HuH-7 (cell line): ENCODE results near the gene LYPD4.
"Not testable (repeated sequence)": the region's sequence is repeated elsewhere in the genome, so short reads cannot be mapped to it uniquely, and the experiment has no call there.

Experiments
- DNase-seq: peaks from one replicate; pipeline ENCODE4 v3.0.0; 2011; ENCODE audit warnings: low spot score

The LYPD4 gene

DNA sequence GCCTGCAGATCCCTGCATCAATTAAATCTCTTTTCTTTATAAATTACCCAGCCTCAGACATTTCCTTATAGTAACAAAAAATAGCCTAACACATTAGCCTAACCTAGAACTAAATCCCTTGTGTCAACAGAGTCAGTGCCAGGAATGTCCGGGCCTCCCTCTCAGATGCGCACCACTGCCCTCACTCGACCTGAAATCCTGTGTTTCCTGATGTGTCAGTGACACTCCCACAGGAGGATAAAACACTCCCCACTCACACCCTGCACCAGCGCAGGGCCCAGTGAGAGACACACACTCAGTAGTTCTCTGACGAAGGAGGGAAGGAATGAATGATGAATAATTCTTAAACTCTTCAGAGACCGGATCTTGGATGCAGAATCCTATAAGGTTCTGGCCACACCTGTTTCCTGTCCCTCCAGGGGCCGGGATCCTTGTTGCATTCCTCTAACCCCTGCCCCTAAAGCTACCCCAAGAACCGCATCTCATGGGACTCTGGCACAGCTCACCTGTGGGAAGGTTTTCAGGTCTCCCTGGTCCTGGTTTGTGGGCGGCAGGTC, 45.0 kb downstream of the LYPD4 start:
- DNase-seq: no peak

DNA sequence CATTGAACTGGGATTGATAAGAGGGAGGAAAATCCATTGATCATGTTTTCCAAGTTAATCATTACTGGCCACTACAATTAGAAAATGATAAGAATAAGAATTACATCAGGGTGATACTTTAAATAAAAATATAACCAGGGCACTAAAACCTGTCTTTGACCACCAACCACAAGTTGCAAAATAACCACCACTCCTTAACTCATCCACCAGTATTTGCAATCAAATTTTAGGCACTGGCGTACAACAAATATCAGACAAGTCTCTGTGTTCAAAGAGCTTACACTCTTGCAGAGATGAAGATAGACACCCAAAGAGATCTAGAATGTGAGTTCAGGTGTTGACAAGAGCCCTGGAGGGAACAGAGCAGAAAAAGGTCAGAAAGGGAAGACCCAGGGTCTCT, 47.6 kb downstream of the LYPD4 start:
- DNase-seq: no peak

DNA sequence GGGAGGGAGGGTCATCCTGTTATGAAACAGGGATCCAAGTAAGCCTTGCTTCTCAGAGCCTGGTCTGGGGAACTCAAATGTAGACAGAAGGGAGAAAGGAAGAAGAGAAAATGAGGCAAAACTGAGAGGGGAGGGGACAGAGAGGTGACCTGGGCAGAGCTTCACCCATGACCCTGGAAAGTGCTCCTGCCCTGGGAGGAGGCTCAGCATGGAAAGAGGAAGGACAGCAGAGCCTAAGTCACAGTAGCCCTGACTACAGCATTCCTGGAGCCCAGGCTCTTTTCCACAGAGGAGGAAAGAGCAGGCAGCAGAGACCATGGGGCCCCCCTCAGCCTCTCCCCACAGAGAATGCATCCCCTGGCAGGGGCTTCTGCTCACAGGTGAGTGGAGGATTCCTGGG, 48.1 kb downstream of the LYPD4 start, which contains the start of gene CEACAM3:
Gene CEACAM3, plus strand, starts transcription at position 226 of the 400 bp plus-strand sequence. Its CDS starts 91 bp downstream, at position 317.
- no peak for DNase-seq

DNA sequence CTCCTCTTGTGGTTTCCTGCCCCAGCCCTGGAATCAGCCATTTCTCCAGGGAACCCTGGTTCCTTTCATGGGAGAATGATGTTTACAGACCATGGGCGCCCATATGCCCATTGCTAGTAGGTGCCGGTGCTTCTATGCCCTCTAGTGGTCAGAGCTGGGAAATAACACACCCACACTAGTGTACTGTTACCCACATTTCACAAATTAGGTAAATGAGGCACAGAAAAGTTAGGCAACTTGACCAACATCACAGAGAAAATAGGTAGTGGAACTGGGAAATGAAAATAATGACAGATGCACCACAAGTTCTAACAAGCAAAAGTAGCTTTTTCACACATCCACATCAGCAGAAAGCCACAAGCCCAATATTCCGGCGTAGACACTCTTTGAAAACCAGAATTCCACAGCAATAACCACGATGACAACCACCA, 49.4 kb downstream of the LYPD4 start:
- no peak for DNase-seq

DNA sequence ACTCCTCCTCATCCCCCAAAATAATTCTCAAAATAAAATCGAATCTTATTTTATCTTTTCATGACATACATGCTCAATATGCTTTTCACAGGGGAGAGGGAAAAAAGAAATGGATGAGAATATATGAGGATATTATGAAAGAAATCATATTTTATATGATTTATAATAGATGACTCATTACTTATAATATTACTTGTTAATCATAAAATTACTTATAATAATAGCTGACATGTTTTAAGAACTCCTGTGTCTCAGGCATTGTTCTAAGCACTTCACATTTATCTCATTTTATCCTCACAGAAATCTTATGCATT, 51.1 kb downstream of the LYPD4 start:
- DNase-seq: no peak

DNA sequence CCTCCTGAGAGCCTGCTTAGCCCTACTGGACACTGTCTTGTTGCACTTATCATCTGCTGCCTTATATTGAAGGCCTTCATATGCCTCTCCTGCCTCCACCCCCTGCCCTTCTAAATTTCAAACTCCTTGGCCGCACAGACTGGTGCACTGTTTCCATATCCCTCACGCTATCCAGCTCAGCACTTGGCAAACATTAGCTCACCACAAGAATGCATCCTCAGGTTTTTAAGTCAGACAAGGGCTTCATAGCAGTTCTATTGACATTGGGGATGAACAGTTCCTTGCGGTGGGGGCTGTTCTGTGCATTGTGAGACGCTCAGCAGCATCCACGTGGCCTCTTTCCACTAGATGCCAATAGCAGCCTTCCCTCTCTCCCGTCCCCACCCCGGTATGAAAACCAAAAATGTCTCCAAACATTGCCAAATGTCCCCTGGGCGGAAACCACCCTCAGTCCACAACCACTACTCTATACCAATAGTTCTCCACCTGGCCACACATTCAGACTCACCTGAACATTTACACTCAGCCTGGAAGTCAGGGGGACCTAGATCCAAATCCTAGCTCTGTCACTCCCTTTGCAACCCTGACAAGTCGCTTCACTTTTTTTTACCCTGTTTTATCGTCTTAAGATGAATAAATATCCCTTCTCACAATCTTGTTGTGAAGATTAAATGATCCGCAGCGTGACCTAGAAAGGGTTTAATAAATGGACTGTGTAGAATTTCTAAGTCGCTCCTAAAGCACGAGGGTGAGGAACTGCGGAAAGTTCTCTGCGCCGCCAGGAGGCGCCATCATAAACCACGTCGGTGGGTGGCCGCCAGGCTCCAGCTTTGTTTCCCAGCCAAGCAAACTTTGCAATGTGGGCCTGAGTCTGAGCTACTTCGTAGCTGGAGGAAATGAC, 51.7 kb downstream of the LYPD4 start:
- peak; percentile 64 for DNase-seq

DNA sequence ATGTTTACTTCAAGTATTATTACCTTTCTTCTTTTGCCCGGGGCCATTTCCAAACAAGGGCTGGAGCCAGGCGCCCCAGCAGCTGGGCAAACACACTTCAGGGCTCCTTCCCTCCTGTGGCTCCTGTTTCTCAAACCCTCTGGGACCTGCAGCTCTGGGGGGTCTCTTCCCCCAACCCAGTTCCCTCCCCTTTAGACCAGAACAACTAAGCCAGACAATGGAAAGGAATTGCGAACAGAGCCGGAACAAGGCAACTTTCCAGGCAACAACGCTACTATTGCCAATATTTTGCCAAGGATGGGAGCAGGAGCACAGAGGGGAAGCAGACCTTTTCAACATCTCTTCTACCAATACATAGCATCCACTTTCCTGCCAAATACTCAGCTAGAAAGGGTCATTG, 55.4 kb downstream of the LYPD4 start:
- not testable (repeated sequence) for DNase-seq

DNA sequence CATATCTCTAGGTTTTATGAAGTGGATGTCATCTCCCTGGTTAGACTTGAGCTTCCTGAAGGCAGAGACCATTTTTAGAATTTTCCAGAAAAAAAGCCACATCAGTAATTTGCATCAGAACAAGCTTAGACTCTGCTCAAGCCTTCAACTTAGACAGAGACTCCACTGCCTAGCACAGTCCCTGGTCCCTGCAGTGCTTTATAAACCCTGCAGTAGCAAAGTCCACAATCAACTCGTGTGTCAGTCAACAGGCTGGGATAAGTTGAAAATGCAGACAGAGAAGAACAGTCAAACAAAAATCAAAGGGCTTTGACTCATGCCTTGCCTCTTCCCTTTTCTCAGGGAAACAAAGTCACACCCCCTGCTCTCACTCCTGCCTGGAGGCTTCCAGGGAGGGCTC, 56.0 kb downstream of the LYPD4 start:
- DNase-seq: not testable (repeated sequence)
